HL-60/S4 treated with retinoic acid at 250 ng/mL for 4 days and 3 days (cell line): ENCODE data around the gene PEX10.

Source experiments
- in situ Hi-C: fragments of 300-500 bp; cut with MboI; formaldehyde crosslinking; loops from 2 replicates; pipeline ENCODE4 v1.7.0; 2022; ENCODE audit warnings: low sequenced_read_pairs

Gene PEX10

DNA sequence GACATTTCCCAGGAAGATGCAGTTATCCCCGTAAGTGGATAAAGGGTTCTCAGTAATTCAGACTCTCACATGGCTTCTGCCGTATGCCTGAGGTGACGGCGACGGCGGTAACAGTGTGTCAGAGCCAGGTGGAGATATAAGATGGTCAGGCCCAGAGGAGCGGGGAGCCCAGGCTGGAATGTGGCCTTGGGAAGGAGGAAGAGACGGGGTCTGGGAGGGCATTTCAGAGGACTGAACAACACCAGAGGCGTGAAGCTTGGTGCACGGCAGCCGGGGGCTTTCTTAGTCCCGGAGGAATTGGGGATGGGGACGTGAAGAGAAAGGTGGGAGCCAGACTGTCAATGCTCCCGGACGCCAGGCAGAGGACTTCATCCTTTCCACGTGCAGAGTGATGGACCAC lies 19.7 kb downstream of the PEX10 start:
- in situ Hi-C loops = no loop called here

DNA sequence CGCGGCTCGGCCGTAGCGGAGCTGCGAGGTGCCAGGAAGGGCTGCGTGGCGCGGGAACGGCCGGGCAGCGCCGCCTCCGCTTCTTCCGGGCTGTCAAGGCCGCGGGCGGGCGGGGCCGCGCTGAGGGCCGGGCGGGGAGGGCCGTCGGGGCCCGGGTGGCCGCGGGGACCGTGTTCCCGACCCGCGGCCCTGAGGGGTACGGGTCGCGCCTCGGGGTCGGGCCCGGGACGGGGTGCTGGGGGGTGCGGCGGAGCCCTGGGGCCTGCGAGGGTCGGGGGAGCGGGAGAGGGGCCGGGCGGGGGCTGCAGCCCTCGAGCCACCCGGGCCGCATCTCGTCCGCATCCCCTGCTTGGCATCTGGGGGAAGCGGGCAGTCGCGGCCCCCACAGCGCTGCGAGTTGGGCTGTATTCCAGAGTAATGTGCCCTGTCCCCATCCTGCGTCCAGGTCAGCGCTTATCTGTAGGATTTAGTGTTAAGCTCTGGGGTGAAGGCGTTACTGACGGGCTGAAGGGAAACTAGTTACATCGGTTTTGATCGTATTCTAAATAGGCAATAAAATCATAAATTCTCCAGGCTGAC lies 20.3 kb downstream of the PEX10 start:
- in situ Hi-C loops = no loop called here

DNA sequence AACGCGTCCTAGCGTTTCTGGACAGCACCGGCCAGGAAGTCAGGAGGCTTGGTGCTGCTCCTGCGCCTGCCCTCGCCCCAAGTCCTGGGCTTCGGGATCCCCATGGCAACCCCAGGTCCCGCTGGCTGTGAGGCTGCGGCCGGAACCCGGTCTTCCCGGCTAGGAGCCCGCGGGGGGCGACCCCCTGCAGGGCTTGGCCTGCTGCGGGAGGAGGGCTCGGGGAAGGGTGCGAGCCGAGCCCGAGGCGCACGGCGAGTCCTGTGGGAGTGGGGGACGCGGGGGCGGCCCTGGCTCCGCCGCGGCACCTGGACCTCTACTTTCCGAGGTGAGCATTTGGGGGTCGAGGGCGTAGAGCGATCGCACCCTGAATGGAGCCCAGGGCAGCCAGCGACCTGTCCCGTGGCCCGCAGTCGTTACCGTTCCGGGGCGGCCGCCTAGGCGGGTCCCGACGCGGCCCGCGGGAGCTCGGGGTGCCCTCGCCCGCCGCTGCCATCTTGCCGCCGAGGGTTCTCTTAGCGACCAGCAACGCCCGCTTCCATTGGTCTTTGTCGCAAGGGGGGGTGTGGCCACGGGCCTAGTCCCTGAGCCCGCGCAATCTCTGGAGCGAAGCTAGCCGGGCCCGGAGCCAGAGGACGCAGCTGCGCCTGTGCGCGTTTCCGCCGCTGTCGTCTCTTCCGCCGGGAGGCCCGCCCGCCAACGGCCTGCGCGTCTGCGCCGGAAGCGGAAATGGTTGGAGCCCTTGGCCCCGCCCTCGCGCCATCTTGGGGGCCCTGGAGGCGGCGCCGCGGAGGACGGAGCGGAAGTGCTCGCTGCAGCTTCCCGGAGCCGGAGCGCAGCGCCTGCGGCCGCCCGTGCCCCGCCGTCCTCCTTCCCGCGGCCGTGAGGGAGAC lies 21.1 kb downstream of the PEX10 start, which contains the start of the genes MORN1 and RER1:
MORN1 (minus strand) TSS at position 514 of the 890 bp plus-strand sequence; CDS start at position 493, 21 bp downstream.
RER1 (plus strand) TSS at position 801 of the 890 bp plus-strand sequence. CDS start 3,950 bp downstream, outside the sequence.
- in situ Hi-C loops = no loop called here

DNA sequence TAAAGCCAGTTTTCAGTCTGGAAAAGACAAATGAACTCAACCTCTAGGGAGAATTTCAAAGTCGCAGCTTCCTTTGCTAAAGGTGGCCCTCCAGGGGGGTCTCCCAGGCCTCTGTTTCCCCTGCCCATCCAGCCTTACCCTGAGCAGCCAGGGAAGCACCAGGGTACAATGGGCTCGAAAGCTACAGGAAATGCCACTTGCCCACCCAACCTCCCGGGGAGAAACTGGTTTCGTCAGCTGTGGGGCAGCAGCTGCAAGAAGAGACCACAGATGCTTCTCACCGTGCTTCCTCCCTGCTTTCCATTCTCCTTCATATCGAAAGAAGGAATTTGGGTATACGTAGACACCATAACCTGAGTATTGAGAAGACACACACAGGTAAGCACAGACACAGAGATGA lies 22.7 kb downstream of the PEX10 start:
- in situ Hi-C loops = no loop called here

DNA sequence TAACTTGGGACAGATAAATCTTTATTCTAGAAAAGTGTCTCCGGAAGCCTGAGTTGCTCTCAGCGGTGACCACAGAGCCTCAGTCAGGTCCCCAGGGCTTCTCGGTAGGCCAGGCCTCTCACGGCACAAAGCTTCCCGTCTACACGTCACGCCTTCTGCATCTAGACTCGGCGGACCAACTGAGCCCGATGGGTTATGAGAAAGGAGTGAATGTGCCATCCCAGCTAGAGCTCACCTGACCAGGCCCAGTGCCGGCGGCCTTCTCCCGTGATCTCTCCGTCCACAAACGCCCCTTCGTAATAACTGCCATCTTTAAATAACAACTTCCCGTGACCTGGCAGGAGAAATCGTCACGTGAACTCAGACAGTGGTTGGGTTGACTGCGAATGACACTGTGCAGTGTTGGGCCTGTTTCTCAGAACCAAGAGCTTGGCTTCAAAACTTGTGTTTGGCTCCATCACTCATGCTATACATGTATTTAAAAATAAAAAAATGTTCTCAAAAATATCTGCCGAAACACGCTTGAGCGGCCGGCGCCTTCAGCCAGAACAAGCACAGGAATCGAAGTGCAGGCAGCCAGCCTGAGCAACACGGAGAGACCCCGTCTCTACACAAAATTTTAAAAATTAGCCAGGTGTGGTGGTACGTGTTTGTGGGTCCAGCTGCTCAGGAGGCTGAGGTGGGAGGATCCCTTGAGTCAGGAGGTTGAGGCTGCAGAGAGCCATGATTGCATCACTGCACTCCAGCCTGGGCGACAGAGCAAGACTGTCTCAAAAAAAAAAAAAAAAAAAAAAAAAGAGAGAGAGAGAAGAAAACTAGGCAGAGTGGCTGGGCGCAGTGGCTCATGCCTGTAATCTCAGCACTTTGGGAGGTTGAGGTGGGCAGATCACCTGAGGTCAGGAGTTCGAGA lies 24.1 kb downstream of the PEX10 start:
- in situ Hi-C loops = no loop called here

- in situ Hi-C loops = no loop called here
These were observed 25.4 kb downstream of the PEX10 start for GRCh38 chr1:2386636-2387611.

- in situ Hi-C loops = no loop called here
These were observed 26.6 kb downstream of the PEX10 start for GRCh38 chr1:2385606-2386280.

DNA sequence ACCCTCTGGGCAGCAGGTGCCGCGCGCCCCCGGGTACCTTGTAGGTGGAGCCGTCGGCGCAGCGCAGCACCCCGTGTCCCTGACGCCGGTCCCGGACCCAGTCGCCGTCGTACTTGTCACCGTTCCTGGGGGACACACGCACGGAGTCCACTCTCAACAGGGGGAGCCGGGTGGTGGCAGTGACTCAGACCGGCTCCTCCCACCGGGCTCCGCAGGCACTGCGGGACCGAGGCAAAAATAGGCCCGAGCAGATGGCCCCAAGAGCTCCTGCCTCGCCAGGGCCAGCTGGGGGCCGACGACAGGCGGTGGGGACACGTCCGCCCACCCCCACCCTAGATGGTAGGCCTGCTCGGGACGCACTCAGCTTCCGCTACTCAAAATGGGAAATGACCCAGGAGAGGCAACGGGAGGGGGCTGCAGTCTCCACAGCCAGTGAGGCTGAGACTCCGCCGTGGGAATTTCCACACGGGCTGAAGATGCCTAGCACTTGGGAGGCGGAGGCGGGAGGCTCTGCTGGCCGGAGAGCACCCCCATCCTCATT lies 27.4 kb downstream of the PEX10 start:
- in situ Hi-C loops = no loop called here

DNA sequence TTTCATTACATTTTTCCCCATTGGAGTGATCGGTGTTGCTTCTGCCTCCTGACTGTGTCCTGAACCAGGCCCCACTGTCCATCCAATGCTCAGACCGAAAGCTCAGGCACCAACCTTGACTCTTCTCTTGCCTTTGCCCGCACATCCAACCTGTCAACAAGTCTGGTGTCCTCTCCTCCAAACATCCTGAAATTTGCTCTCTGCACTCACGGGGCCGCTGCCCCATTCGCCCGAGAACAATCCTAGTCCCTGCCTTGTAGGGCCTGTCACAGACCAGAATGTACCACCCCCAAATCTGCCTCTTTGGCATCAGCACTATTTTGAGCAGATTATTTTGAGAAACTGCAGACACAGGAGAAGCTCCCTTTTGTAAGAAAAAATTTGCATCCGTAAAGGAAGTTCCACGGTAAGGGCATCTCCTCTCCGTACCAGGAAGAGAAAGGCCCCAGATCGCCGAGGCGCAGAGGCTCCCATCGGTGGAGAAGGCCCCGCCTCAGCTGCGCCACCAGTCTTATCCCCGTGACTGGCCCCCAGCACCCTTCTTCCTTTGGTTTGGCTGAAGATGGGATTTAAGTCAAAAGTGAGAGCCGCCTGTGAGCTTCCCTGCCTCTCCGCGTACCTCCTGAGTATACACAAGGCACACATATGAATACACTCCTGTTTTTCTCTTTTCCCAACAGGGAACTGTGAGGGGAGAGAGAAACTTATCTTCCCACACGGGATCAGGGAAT lies 28.1 kb downstream of the PEX10 start:
- in situ Hi-C loops = no loop called here

- in situ Hi-C loops = no loop called here
These were observed 28.8 kb downstream of the PEX10 start for GRCh38 chr1:2383576-2383975.

- in situ Hi-C loops = no loop called here
These were observed 29.6 kb downstream of the PEX10 start for GRCh38 chr1:2382621-2383361.

GRCh38 chr1:2381741-2382620 lies 30.4 kb downstream of the PEX10 start:
- in situ Hi-C loops = no loop called here

GRCh38 chr1:2380816-2381591 lies 31.4 kb downstream of the PEX10 start:
- in situ Hi-C loops = no loop called here

- in situ Hi-C loops = loop anchor here (10.0 kb wide), 1 partner anchor 185 kb away; the partner anchor contains the start of gene FAAP20
These were observed 32.5 kb downstream of the PEX10 start for GRCh38 chr1:2379733-2380404.
